Rectal smooth muscle tissue (tissue), 1 donor: ENCODE results near the gene OTOGL.
"Not testable (repeated sequence)": the region's sequence is repeated elsewhere in the genome, so short reads cannot be mapped to it uniquely, and the experiment has no call there.

Experiments
- H3K27ac ChIP-seq: one replicate; pipeline ENCODE4 v1.7.0; 2013; ENCODE audit warnings: low read depth, low read length, inconsistent platforms
- H3K27me3 ChIP-seq: one replicate; pipeline ENCODE4 v1.7.0; 2013; ENCODE audit warnings: low read length; ENCODE audit not compliant: control insufficient read depth, insufficient read depth
- H3K36me3 ChIP-seq: one replicate; pipeline ENCODE4 v1.7.0; 2013; ENCODE audit warnings: low read length; ENCODE audit not compliant: control insufficient read depth, insufficient read depth
- H3K4me1 ChIP-seq: one replicate; pipeline ENCODE4 v1.7.0; 2013; ENCODE audit warnings: low read length; ENCODE audit not compliant: control insufficient read depth, insufficient read depth
- H3K4me3 ChIP-seq: one replicate; pipeline ENCODE4 v1.7.0; 2013; ENCODE audit warnings: low read length
- H3K9ac ChIP-seq: one replicate; pipeline ENCODE4 v1.7.0; 2013; ENCODE audit warnings: low read length

Gene OTOGL

GRCh38 chr12:80217011-80217535 lies 117.7 kb downstream of the OTOGL start:
- no peak overlapping the region for H3K9ac ChIP-seq

DNA sequence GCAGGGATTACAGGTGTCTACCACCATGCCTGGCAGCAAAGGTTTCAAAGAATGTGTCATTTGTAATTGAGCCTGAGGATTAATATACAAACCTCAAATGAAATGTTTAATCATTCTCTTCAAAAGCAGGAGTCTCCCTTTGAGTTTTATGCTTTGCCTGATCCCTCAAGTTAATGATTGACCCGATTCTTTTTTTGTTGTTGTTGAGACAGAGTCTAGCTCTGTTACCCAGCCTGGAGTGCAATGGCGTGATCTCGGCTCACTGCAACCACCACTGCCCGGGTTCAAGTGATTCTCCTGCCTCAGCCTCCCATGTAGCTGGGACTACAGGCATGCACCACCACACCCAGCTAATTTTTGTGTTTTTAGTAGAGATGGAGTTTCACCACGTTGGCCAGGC lies 119.6 kb downstream of the OTOGL start:
- H3K4me1 ChIP-seq, H3K9ac ChIP-seq, H3K27me3 ChIP-seq, H3K27ac ChIP-seq, H3K36me3 ChIP-seq, H3K4me3 ChIP-seq: not testable (repeated sequence)

More at GRCh38 chr12:80217011-80217535, 117.7 kb downstream of the OTOGL start:
- H3K36me3 ChIP-seq: no peaks in the 10 kb centered on the region
- H3K27ac ChIP-seq: no peak overlapping the region
- no peak overlapping the region for H3K4me3 ChIP-seq
- H3K4me1 ChIP-seq: peaks cover 3% of the 10 kb centered on the region
- H3K27me3 ChIP-seq: no peaks in the 10 kb centered on the region

DNA sequence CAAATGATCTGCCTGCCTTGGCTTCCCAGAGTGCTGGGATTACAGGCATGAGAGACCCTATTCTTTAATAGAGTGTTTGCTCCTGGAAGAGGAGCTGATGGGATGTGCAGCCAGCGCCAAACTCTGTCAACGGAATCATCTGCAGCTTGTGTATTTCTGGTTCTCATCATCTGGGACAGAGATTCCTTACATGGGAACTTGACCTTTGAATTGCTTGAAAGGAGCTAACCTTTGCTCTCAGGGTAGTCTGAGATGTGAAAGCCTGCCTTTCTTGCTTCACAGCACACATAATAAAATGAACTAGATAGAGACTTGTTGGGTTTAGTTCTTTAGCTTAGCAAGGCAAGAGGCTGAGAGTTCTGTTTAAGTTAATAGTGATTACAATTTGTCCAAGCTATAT lies 120.0 kb downstream of the OTOGL start:
- Histone ChIP-seq H3K4me3 (no peak overlapping the region), H3K27ac (peak overlapping the region; percentile 5), H3K9ac (no peak overlapping the region), H3K27me3 (no peaks in the 10 kb centered on the region), H3K36me3 (no peaks in the 10 kb centered on the region), H3K4me1 (peaks cover 3% of the 10 kb centered on the region)

DNA sequence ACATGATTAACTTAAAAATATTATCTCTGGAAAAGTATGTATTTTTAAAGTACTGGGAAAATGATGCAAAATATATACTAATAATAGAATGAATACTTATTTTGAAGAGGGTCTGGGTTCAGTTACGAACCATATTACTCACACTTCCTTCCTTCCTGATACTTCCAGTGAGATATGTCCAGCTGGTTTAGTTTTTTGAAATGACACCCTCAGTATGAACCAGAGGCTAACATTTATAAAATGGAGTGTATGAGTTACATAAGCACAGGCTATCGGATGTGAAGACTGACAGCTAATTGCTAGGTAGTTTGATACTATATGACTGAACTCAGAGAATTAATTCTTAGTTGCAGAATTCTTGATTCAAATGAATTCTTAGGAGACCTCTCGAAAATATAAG lies 122.9 kb downstream of the OTOGL start:
- no peak overlapping the region for H3K27ac ChIP-seq
- no peak overlapping the region for H3K9ac ChIP-seq
- H3K36me3 ChIP-seq: no peaks in the 10 kb centered on the region
- H3K27me3 ChIP-seq: no peaks in the 10 kb centered on the region
- H3K4me3 ChIP-seq: no peak overlapping the region
- peaks cover 3% of the 10 kb centered on the region for H3K4me1 ChIP-seq

DNA sequence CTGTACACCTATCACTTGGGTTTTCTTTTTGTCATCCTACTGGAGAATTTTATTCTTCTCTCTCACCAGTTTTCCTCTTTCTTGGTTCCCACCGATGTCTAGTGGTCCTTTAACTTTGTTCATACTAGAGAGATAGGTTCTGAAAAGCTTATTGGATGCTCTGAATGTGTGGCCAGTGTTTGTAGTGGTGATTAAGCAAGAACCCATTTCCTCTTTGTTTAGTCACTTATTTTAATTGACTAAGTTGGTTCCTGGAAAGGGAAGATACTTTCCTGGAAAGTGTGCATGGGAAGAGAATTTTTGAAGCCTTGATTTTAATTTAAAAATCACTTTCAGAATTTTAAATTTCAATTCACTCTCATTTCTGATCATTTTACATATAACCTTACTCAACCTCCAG lies 127.2 kb downstream of the OTOGL start:
- H3K27me3 ChIP-seq: no peaks in the 10 kb centered on the region
- no peak overlapping the region for H3K9ac ChIP-seq
- H3K27ac ChIP-seq: no peak overlapping the region
- no peaks in the 10 kb centered on the region for H3K4me1 ChIP-seq
- no peaks in the 10 kb centered on the region for H3K36me3 ChIP-seq
- no peak overlapping the region for H3K4me3 ChIP-seq

- H3K27ac ChIP-seq, H3K36me3 ChIP-seq, H3K4me1 ChIP-seq, H3K27me3 ChIP-seq, H3K4me3 ChIP-seq, H3K9ac ChIP-seq: not testable (repeated sequence)
Measured at GRCh38 chr12:80227904-80228303, 128.6 kb downstream of the OTOGL start.

- no peak overlapping the region for H3K9ac ChIP-seq
- H3K4me1 ChIP-seq: no peaks in the 10 kb centered on the region
- no peaks in the 10 kb centered on the region for H3K36me3 ChIP-seq
- H3K27ac ChIP-seq: no peak overlapping the region
- H3K4me3 ChIP-seq: no peak overlapping the region
- H3K27me3 ChIP-seq: no peaks in the 10 kb centered on the region
Measured at GRCh38 chr12:80230068-80230467, 130.7 kb downstream of the OTOGL start.

DNA sequence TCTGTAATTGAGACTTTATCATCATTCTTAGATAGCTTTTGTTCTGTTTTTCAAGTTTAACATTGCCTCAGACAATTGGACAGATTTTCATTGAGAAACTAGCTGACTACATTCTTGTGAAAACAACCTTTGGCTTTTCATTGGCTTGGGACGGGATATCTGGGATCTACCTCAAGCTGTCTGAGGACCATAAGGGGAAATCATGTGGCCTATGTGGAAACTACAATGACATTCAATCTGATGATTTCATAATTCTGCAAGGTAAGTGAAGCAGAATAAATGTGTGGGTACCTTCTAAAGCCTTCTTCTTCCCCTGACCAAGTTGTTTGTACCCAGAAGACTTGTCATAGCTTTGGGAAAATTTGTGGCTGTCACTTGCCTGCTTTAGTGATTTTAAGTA lies 133.5 kb downstream of the OTOGL start:
- Histone ChIP-seq H3K36me3 (no peaks in the 10 kb centered on the region), H3K27me3 (no peaks in the 10 kb centered on the region), H3K4me3 (no peak overlapping the region), H3K9ac (no peak overlapping the region), H3K27ac (no peak overlapping the region), H3K4me1 (no peaks in the 10 kb centered on the region)

GRCh38 chr12:80233926-80234325 lies 134.6 kb downstream of the OTOGL start:
- Histone ChIP-seq H3K27me3 (no peaks in the 10 kb centered on the region), H3K4me1 (no peaks in the 10 kb centered on the region), H3K36me3 (no peaks in the 10 kb centered on the region), H3K27ac (no peak overlapping the region), H3K4me3 (no peak overlapping the region), H3K9ac (no peak overlapping the region)

GRCh38 chr12:80234667-80235066 lies 135.3 kb downstream of the OTOGL start:
- H3K27ac ChIP-seq: no peak overlapping the region
- no peak overlapping the region for H3K4me3 ChIP-seq
- no peaks in the 10 kb centered on the region for H3K27me3 ChIP-seq
- H3K4me1 ChIP-seq: no peaks in the 10 kb centered on the region
- H3K9ac ChIP-seq: no peak overlapping the region
- no peaks in the 10 kb centered on the region for H3K36me3 ChIP-seq

DNA sequence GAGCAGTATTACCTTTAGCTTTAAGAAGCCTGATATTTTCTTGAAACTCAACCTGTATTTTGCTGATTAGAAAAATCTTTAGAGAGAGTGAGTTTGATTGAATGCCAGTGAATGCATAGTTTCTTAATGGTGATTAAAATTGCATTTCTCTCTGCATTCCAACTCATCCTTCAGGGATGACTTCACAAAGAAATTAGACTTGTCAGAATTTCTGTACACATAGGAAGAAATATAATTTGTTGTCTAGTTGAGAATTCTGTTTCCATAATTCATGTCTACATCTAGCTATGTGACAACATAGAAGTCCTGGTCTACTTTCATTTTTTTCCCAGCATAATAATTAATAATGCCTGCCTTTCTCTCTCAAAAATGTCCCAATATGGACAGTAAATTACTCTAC lies 136.6 kb downstream of the OTOGL start:
- H3K27me3 ChIP-seq: no peaks in the 10 kb centered on the region
- H3K27ac ChIP-seq: no peak overlapping the region
- no peaks in the 10 kb centered on the region for H3K36me3 ChIP-seq
- H3K4me3 ChIP-seq: no peak overlapping the region
- H3K4me1 ChIP-seq: no peaks in the 10 kb centered on the region
- H3K9ac ChIP-seq: no peak overlapping the region

GRCh38 chr12:80239867-80240266 lies 140.5 kb downstream of the OTOGL start:
- Histone ChIP-seq H3K36me3 (no peaks in the 10 kb centered on the region), H3K27me3 (no peaks in the 10 kb centered on the region), H3K4me3 (no peak overlapping the region), H3K9ac (no peak overlapping the region), H3K27ac (no peak overlapping the region), H3K4me1 (no peaks in the 10 kb centered on the region)

DNA sequence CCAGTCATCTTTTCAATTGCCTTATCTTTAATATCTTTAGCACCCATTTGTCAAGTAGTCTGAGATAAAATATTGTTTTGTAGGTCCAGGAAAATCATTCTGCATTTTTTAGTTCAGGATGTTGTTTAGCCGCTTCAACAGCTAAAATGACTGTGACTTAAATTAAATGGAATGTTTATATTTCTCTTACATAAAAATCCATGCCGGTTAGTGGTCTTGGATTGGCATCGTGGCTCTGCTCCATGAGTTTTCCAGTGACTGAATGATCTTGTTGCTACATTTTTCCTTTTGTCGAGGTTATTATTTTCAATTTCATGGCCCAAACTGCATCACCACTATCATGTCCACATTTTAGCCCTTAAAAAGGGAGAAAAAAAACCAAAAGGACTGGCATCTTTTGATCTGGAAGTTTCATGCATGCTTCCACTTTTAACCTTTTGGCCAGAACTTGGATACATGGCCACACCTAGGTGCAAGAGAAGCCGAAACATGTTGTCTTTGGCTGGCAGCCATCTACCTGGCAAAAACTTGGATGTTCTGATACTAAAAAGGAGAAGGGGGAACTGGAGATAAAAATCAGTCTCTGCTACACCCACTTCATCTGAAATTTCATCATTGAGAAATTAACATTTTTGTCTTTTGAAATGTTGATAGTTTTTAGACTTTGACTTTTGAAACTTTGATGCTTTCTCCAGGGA lies 142.4 kb downstream of the OTOGL start:
- H3K4me3 ChIP-seq: no peak overlapping the region
- H3K27me3 ChIP-seq: no peaks in the 10 kb centered on the region
- H3K4me1 ChIP-seq: no peaks in the 10 kb centered on the region
- no peaks in the 10 kb centered on the region for H3K36me3 ChIP-seq
- no peak overlapping the region for H3K27ac ChIP-seq
- H3K9ac ChIP-seq: no peak overlapping the region
